Measurements from ENCODE around the gene LCN6. TPM values are rescaled to one million over a fixed set of nuclear protein-coding genes. Genes with fewer than 3 reads are reported as not detected.

Gene LCN6
- total and polyA plus RNA-seq, 8 donors, result 1.1 to 25.6 (median 4.2) TPM; not detected in 2

- H3K4me1 ChIP-seq, result peaks cover 7 to 23% (median 10%) of the 10 kb centered on the region in 3 donors
Observed at GRCh38 chr9:136722093-136722968, 26.0 kb downstream of the LCN6 start.

DNA sequence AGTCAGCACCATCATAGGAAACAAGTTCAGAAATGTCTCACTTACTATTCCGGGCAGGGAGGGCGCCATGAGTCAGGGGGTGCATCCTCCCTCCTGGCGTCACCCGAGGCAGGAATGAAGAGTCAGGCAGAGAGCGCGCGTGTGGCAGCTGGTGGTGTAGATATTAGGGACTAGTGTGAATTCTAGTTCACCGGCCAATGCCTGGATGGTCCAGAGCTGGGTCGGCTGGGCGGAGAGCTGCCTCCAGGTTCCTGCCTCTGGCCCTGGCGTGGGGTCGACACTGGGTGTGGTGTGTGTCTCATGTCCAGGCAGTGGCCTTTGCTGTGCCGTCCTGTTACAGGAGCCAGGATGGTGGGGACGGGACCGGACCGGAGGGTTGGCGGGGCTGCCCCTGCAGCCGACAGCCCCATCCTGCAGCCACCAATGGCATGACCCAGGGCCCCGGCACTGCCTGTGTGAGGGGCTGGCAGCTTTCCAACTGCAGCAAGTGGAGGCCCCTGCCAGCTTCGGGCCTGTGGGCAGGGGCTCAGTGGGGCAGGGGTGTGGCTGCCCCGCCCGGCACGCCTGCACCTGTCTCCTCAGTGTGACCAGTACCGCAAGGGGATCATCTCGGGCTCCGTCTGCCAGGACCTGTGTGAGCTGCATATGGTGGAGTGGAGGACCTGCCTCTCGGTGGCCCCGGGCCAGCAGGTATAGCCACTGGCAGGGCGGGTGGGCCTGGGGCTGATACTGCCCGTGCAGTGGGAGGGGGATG is 26.8 kb downstream of the LCN6 start:
- FAIRE-seq (no peak), ATAC-seq (no peak), DNase-seq (peak in 2 of 6 donors; percentile 65 to 86)
- Histone ChIP-seq H3K9me3 (no peaks in the 10 kb centered on the region), H3K36me3 (peaks cover 5 to 38% (median 24%) of the 10 kb centered on the region in 3 donors), H3K4me1 (peaks cover 5 to 18% (median 7%) of the 10 kb centered on the region in 3 donors), H3K27me3 (no peaks in the 10 kb centered on the region), H3K4me3 (no peak overlapping the region), H3K27ac (peak overlapping the region in 1 of 4 donors; percentile 28)
- no peak for TF ChIP-seq CTCF (IDR thresholded peaks at IDR 0.05)
- WGBS, 2 donors, result 80 to 84% methylated on average over 30 of the region's 30 CpGs
- intact Hi-C loops (cut with DNase I), result no loop called here

More at GRCh38 chr9:136722093-136722968, 26.0 kb downstream of the LCN6 start:
- Histone ChIP-seq H3K27ac (no peak overlapping the region), H3K27me3 (no peaks in the 10 kb centered on the region), H3K4me3 (no peak overlapping the region), H3K36me3 (peaks cover 5 to 38% (median 24%) of the 10 kb centered on the region in 3 donors), H3K9me3 (no peaks in the 10 kb centered on the region)
- no peak for ATAC-seq
- 79 to 80% methylated on average over 29 to 31 of the region's 31 CpGs for WGBS, 2 donors
- TF ChIP-seq CTCF (IDR thresholded peaks at IDR 0.05), result no peak
- DNase-seq, result peak in 1 of 6 donors; percentile 85
- intact Hi-C loops (cut with DNase I), result no loop called here
- no peak for FAIRE-seq

- WGBS, 2 donors, result 74 to 78% methylated on average over 11 of the region's 11 CpGs
- intact Hi-C loops (cut with DNase I), result no loop called here
- Histone ChIP-seq H3K27ac (no peak overlapping the region), H3K36me3 (peaks cover 5 to 35% (median 20%) of the 10 kb centered on the region in 3 donors), H3K4me1 (peaks cover under 1 to 12% (median 1%) of the 10 kb centered on the region in 3 donors), H3K9me3 (no peaks in the 10 kb centered on the region), H3K27me3 (no peaks in the 10 kb centered on the region), H3K4me3 (no peak overlapping the region)
- no peak for FAIRE-seq
- ATAC-seq, result peak in 2 of 4 donors; percentile 1 to 3
- TF ChIP-seq CTCF (IDR thresholded peaks at IDR 0.05), result no peak
- peak in 2 of 6 donors; percentile 23 to 77 for DNase-seq
Observed at GRCh38 chr9:136720898-136721338, 27.4 kb downstream of the LCN6 start.

GRCh38 chr9:136720251-136720897 is 28.0 kb downstream of the LCN6 start:
- intact Hi-C loops (cut with DNase I), result no loop called here
- peaks cover 5 to 30% (median 19%) of the 10 kb centered on the region in 3 donors for H3K36me3 ChIP-seq
- H3K27me3 ChIP-seq, result no peaks in the 10 kb centered on the region
- H3K4me3 ChIP-seq, result no peak overlapping the region
- ATAC-seq (peak in 3 of 4 donors; percentile 2 to 4 (median 4)), DNase-seq (peak in 2 of 6 donors; percentile 29 to 70), FAIRE-seq (no peak)
- no peaks in the 10 kb centered on the region for H3K9me3 ChIP-seq
- TF ChIP-seq CTCF (IDR thresholded peaks at IDR 0.05), result no peak
- WGBS, 2 donors, result 74 to 75% methylated on average over 18 to 20 of the region's 20 CpGs
- no peak overlapping the region for H3K27ac ChIP-seq
- peaks cover 0 to 7% (median 0%) of the 10 kb centered on the region in 3 donors for H3K4me1 ChIP-seq

Data from pancreas (tissue), 10 donors.